ENCODE measurements around the gene ANGPT4. TPM values are rescaled to one million over a fixed set of nuclear protein-coding genes. Genes with fewer than 3 reads are reported as not detected.
A peak's percentile ranks its signal among the peaks of the same experiment; 100 is the strongest.

ANGPT4 gene
- total and polyA plus RNA-seq, 10 of the 15 experiments (the other 5 are each of a cell fraction or from before 2014, with no cell fraction given), result 0.01 to 0.16 TPM; not detected in 8

GRCh38 chr20:956330-956951, 40.3 kb upstream of the ANGPT4 start:
- H3K27ac ChIP-seq (ENCODE audit: control insufficient read depth, insufficient read depth), result no peak overlapping the region
- no peaks in the 10 kb centered on the region for H3K79me2 ChIP-seq (ENCODE audit: control insufficient read depth, insufficient read depth, low read length)
- ChIA-PET POLR2A (no interaction called here), RAD21 (ENCODE audit: unreplicated experiment) (interaction anchor here (0.6 to 4.6 kb wide), 9 partner anchors 27 to 329 kb away, joined by 3 to 94 read pairs (median 4); no protein-coding TSS in a partner anchor), CTCF (interaction anchor here (0.6 to 4.6 kb wide), 29 partner anchors 10 to 276 kb away, joined by 3 to 142 read pairs (median 4); partner anchors contain the start of gene FAM110A), SMC1A (ENCODE audit: uncharacterized antibody, unreplicated experiment) (interaction anchor here (0.5 to 5.4 kb wide), 17 partner anchors 10 to 254 kb away, joined by 3 to 52 read pairs (median 5); partner anchors contain the start of gene FAM110A)
- ATAC-seq (peak; percentile 96), FAIRE-seq (peak; percentile 87), DNase-seq (ENCODE audit: low read depth, low spot score) (peak; percentile 12)
- H3K4me2 ChIP-seq (ENCODE audit: control insufficient read depth, insufficient read depth), result no peak overlapping the region
- no peak overlapping the region for H3K4me3 ChIP-seq
- intact Hi-C loops (cut with micrococcal nuclease; ENCODE audit: unreplicated experiment), result loop anchor here (1.0 kb wide), 2 partner anchors 140 to 152 kb away; no protein-coding TSS in a partner anchor
- no peaks in the 10 kb centered on the region for H3K4me1 ChIP-seq (ENCODE audit: control insufficient read depth, insufficient read depth, low read length)
- H3K27me3 ChIP-seq (replicated peaks in 1 of 2; ENCODE audit: control insufficient read depth in 2 of 2, insufficient read depth in 2 of 2, low read length in 1 of 2), result no peaks in the 10 kb centered on the region; a peak in 1 of 4 replicates
- H2AFZ ChIP-seq (ENCODE audit: control insufficient read depth, low read depth, low read length), result no peak overlapping the region
- no peak overlapping the region for H3K9ac ChIP-seq (ENCODE audit: control insufficient read depth, insufficient read depth, low read length)
- in situ Hi-C loops (cut with MboI), result loop anchor here (5.0 kb wide), 1 partner anchor 139 kb away; no protein-coding TSS in a partner anchor
- TF ChIP-seq CHD2 (IDR thresholded peaks at IDR 0.05; ENCODE audit: borderline replicate concordance, low read depth, low read length) (no peak), CHD4 (IDR thresholded peaks at IDR 0.05) (no peak), NR2C1 (IDR thresholded peaks at IDR 0.05) (no peak), RAD21 (IDR thresholded peaks at IDR 0.05; ENCODE audit: insufficient read depth, low read depth, low read length) (peak; percentile 100), POU2F2 (IDR thresholded peaks at IDR 0.05; ENCODE audit: borderline replicate concordance, low read depth, low read length) (peak; percentile 67; the same call in 1 of the 3 replicates), YY1 (IDR thresholded peaks at IDR 0.05; ENCODE audit: low read depth, low read length) (peak; percentile 63; the same call in 1 of the 2 replicates), ZBED1 (IDR thresholded peaks at IDR 0.05; ENCODE audit: borderline replicate concordance) (no peak), RB1 (IDR thresholded peaks at IDR 0.05; ENCODE audit: borderline replicate concordance) (peak; percentile 51; the same call in 1 of the 2 replicates), CTCF (IDR thresholded peaks at IDR 0.05 in 2 of 3, conservative IDR thresholded peaks at IDR 0.05 in 1 of 3; ENCODE audit: control insufficient read depth in 2 of 3, extremely low read depth in 1 of 3, insufficient read depth in 1 of 3, low read depth in 3 of 3, low read length in 3 of 3) (peak; percentile 97 to 99 (median 98)), BHLHE40 (IDR thresholded peaks at IDR 0.05; ENCODE audit: borderline replicate concordance in 1 of 2, low read depth in 2 of 2, low read length in 1 of 2) (0 out of 4 replicates have a peak, but pooled peaks of 1 of the 2 experiments have one; percentile 7), RUNX3 (IDR thresholded peaks at IDR 0.05; ENCODE audit: low read length) (peak; percentile 58; the same call in 1 of the 2 replicates), SMC3 (IDR thresholded peaks at IDR 0.05; ENCODE audit: borderline replicate concordance, low read length) (peak; percentile 100)
- TF ChIP-seq, protein P1, sequence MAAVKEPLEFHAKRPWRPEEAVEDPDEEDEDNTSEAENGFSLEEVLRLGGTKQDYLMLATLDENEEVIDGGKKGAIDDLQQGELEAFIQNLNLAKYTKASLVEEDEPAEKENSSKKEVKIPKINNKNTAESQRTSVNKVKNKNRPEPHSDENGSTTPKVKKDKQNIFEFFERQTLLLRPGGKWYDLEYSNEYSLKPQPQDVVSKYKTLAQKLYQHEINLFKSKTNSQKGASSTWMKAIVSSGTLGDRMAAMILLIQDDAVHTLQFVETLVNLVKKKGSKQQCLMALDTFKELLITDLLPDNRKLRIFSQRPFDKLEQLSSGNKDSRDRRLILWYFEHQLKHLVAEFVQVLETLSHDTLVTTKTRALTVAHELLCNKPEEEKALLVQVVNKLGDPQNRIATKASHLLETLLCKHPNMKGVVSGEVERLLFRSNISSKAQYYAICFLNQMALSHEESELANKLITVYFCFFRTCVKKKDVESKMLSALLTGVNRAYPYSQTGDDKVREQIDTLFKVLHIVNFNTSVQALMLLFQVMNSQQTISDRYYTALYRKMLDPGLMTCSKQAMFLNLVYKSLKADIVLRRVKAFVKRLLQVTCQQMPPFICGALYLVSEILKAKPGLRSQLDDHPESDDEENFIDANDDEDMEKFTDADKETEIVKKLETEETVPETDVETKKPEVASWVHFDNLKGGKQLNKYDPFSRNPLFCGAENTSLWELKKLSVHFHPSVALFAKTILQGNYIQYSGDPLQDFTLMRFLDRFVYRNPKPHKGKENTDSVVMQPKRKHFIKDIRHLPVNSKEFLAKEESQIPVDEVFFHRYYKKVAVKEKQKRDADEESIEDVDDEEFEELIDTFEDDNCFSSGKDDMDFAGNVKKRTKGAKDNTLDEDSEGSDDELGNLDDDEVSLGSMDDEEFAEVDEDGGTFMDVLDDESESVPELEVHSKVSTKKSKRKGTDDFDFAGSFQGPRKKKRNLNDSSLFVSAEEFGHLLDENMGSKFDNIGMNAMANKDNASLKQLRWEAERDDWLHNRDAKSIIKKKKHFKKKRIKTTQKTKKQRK (IDR thresholded peaks at IDR 0.05; ENCODE audit: low read depth, low read length), result no peak
- H4K20me1 ChIP-seq (ENCODE audit: control insufficient read depth, insufficient read depth), result no peaks in the 10 kb centered on the region
- BruUV-seq (replicated peaks), result no TSS peak
- 8% methylated on average over 13 of the region's 13 CpGs for WGBS (ENCODE audit: insufficient coverage, insufficient replicate concordance, low lambda C conversion rate, missing lambda C conversion rate)
- H3K9me3 ChIP-seq (replicated peaks; ENCODE audit: control insufficient read depth, insufficient read depth, low read length), result no peaks in the 10 kb centered on the region
- H3K36me3 ChIP-seq (ENCODE audit: control insufficient read depth in 2 of 2, insufficient read depth in 2 of 2, low read length in 1 of 2), result no peaks in the 10 kb centered on the region
